ENCODE data around the gene ZNF367. TPM values are rescaled to one million over a fixed set of nuclear protein-coding genes. Genes with fewer than 3 reads are reported as not detected.

ZNF367 gene
- total RNA-seq, 1 donor from 2014 or later = 5.3 TPM

DNA sequence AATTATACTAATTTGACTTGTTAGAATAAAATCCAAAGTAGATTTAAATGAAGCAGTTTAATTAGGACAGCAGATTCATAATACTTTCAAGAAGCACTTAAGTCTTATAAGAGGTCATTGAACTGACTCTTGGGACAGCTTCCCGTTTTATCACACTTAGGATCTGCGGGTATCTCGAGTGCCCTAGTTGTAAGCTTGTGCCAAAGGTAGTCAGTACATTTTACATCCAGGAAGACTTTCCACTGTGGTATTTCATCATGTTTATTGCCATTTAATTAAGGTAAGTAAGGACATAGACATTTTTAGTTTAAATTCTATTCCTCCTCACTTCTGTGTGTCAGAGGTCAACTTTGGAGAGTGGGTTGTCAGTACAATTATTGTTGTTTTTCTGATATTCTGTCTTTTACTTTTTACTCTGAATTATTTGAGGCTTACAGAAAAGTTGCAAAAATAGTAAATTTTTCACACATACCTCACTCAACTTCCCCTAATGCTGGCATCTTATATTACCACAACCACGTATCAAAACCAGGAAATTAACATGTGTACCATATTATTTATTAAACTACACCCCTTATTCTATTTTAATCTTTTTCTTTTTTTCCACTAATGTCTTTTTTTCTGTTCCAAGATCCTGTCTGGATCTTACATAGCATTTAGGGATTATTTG, 7.5 kb upstream of the ZNF367 start:
- H3K27me3 Mint-ChIP-seq = no peaks in the 10 kb centered on the region
- TF ChIP-seq, protein P1, sequence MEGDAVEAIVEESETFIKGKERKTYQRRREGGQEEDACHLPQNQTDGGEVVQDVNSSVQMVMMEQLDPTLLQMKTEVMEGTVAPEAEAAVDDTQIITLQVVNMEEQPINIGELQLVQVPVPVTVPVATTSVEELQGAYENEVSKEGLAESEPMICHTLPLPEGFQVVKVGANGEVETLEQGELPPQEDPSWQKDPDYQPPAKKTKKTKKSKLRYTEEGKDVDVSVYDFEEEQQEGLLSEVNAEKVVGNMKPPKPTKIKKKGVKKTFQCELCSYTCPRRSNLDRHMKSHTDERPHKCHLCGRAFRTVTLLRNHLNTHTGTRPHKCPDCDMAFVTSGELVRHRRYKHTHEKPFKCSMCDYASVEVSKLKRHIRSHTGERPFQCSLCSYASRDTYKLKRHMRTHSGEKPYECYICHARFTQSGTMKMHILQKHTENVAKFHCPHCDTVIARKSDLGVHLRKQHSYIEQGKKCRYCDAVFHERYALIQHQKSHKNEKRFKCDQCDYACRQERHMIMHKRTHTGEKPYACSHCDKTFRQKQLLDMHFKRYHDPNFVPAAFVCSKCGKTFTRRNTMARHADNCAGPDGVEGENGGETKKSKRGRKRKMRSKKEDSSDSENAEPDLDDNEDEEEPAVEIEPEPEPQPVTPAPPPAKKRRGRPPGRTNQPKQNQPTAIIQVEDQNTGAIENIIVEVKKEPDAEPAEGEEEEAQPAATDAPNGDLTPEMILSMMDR (IDR thresholded peaks at IDR 0.05; ENCODE audit: unreplicated experiment) = no peak
- H3K4me3 Mint-ChIP-seq (ENCODE audit: low read depth) = no peak overlapping the region
- no peak for DNase-seq (ENCODE audit: low spot score, unreplicated experiment)
- peaks cover 7% of the 10 kb centered on the region for H3K4me1 Mint-ChIP-seq (ENCODE audit: low read depth)
- H3K27ac Mint-ChIP-seq = no peak overlapping the region
- no peaks in the 10 kb centered on the region for H3K36me3 Mint-ChIP-seq (ENCODE audit: insufficient read depth)
- H3K9me3 Mint-ChIP-seq (ENCODE audit: low read depth) = no peaks in the 10 kb centered on the region

DNA sequence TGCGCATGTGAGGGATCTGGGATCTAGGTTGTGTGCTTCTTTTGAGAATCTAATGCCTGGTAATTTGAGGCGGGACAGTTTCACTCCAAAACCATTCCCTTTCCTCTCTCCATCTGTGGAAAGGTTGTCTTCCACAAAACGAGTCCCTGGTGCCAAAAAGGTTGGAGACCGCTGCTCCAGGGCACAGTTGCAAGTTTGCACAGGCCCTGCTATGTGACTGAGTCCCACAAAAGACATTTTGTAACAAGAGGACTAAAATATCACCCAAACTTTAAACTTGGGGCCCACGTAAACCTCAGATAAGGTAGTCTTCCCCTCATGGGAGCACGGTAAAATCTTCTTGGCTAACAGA, 5.8 kb upstream of the ZNF367 start:
- H3K27me3 Mint-ChIP-seq = no peaks in the 10 kb centered on the region
- H3K9me3 Mint-ChIP-seq (ENCODE audit: low read depth) = no peaks in the 10 kb centered on the region
- no peaks in the 10 kb centered on the region for H3K36me3 Mint-ChIP-seq (ENCODE audit: insufficient read depth)
- no peak overlapping the region for H3K4me3 Mint-ChIP-seq (ENCODE audit: low read depth)
- DNase-seq (ENCODE audit: low spot score, unreplicated experiment) = no peak
- TF ChIP-seq, protein P1 (IDR thresholded peaks at IDR 0.05; ENCODE audit: unreplicated experiment) = no peak
- no peak overlapping the region for H3K27ac Mint-ChIP-seq
- H3K4me1 Mint-ChIP-seq (ENCODE audit: low read depth) = peaks cover 21% of the 10 kb centered on the region

DNA sequence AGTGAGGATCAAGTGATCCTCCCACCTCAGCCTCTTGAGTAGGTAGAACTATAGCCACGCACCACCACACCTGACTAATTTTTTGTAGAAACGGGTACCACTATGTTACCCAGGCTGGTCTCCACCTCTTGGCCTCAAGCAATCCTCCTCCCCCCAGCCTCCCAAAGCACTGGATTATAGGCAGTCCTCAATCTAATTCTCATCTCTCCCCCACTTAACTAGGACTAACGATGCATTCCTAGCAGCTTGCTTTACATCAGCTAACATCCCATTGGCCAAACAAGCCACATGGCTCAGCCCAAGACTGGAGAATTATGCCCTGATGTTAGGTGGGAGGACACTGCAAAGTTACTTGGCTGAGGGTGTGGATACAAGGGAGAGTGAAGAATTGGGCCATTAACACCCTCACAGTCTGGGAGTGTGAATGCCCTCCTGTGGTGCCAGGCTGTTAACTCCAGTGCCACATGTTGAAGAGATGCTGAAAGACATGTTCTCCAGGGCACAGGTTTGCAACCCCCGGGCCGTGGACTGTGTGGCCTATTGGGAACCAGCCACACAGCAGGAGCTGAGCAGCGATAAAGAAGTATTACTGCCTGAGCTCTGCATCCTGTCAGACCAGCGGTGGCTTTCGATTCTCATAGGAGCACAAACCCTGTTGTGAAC, 5.3 kb upstream of the ZNF367 start:
- TF ChIP-seq, protein P1 (IDR thresholded peaks at IDR 0.05; ENCODE audit: unreplicated experiment) = no peak
- Mint-ChIP-seq H3K27ac (no peak overlapping the region), H3K27me3 (no peaks in the 10 kb centered on the region), H3K4me1 (ENCODE audit: low read depth) (peaks cover 21% of the 10 kb centered on the region), H3K36me3 (ENCODE audit: insufficient read depth) (no peaks in the 10 kb centered on the region), H3K9me3 (ENCODE audit: low read depth) (no peaks in the 10 kb centered on the region), H3K4me3 (ENCODE audit: low read depth) (no peak overlapping the region)
- no peak for DNase-seq (ENCODE audit: low spot score, unreplicated experiment)

DNA sequence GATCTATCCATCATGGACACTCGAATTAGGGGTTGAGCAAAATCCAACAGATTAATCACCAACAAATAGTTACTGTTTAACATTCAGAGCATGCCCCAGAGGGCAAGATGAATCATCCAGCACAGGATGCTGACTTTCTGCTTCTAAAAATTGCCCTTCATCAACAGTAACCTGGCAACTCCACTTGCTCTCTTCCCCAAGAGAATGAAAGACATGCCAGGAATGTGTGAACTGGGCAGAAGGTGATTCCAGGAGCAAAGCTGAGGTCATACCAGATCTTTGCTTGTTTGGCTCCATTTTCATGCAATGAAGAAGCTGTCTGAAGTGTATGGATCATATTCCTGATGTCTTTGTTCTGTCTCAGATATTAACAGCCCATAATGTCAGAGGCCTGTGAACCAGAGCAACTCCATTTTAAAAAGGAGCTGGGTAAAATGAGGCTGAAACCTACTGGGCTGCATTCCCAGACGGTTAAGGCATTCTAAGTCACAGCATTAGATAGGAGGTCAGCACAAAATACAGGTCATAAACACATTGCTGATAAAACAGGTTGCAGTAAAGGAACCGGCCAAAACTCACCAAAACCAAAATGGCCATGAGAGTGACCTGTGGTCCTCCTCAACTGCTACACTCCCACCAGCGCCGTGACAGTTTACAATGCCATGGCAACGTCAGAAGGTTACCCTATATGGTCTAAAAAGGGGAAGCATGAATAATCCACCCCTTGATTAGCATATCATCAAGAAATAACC, 2.5 kb upstream of the ZNF367 start:
- Mint-ChIP-seq H3K4me3 (ENCODE audit: low read depth) (peak overlapping the region; percentile 76), H3K27me3 (no peaks in the 10 kb centered on the region), H3K4me1 (ENCODE audit: low read depth) (peaks cover 30% of the 10 kb centered on the region), H3K9me3 (ENCODE audit: low read depth) (no peaks in the 10 kb centered on the region), H3K36me3 (ENCODE audit: insufficient read depth) (no peaks in the 10 kb centered on the region), H3K27ac (peak overlapping the region; percentile 97)
- TF ChIP-seq, protein P1 (IDR thresholded peaks at IDR 0.05; ENCODE audit: unreplicated experiment) = no peak
- DNase-seq (ENCODE audit: low spot score, unreplicated experiment) = no peak

DNA sequence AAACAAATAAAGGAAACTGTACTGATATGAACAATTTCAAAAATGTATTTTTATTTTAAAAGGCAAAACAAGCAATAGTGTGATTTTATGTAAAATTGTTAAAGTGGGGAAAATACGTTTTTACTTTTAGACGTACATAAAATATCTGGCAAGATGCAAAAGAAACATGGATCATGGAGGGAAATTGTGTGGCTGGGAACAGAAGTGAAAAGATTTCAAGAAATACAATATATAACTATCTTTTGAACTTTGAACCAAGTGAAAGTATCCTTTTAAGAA, 1.5 kb upstream of the ZNF367 start:
- H3K27ac Mint-ChIP-seq = peak overlapping the region; percentile 97
- no peaks in the 10 kb centered on the region for H3K9me3 Mint-ChIP-seq (ENCODE audit: low read depth)
- no peaks in the 10 kb centered on the region for H3K27me3 Mint-ChIP-seq
- no peak for DNase-seq (ENCODE audit: low spot score, unreplicated experiment)
- H3K4me1 Mint-ChIP-seq (ENCODE audit: low read depth) = peaks cover 30% of the 10 kb centered on the region
- H3K4me3 Mint-ChIP-seq (ENCODE audit: low read depth) = peak overlapping the region; percentile 76
- TF ChIP-seq, protein P1 (IDR thresholded peaks at IDR 0.05; ENCODE audit: unreplicated experiment) = no peak
- no peaks in the 10 kb centered on the region for H3K36me3 Mint-ChIP-seq (ENCODE audit: insufficient read depth)
